Osteocyte (in vitro differentiated cells): ENCODE data around the gene METTL1. TPM values are rescaled to one million over a fixed set of nuclear protein-coding genes. Genes with fewer than 3 reads are reported as not detected.

Experiments
- DNase-seq: peaks from one replicate; pipeline ENCODE4 v3.0.0; 2021; ENCODE audit warnings: mixed read lengths; ENCODE audit not compliant: unreplicated experiment; ENCODE audit errors: extremely low spot score
- H3K27ac Mint-ChIP-seq: one replicate; pipeline ENCODE4 v1.8.0; 2021; ENCODE audit warnings: mild to moderate bottlenecking, mixed read lengths; ENCODE audit not compliant: unreplicated experiment
- H3K27me3 Mint-ChIP-seq: one replicate; pipeline ENCODE4 v1.8.0; 2021; ENCODE audit warnings: mixed read lengths; ENCODE audit not compliant: unreplicated experiment
- H3K36me3 Mint-ChIP-seq: one replicate; pipeline ENCODE4 v1.8.0; 2021; ENCODE audit warnings: mixed read lengths; ENCODE audit not compliant: unreplicated experiment
- H3K4me1 Mint-ChIP-seq: one replicate; pipeline ENCODE4 v1.8.0; 2021; ENCODE audit warnings: mixed read lengths; ENCODE audit not compliant: unreplicated experiment
- H3K4me3 Mint-ChIP-seq: one replicate; pipeline ENCODE4 v1.8.0; 2021; ENCODE audit warnings: mild to moderate bottlenecking, moderate library complexity, mixed read lengths; ENCODE audit not compliant: unreplicated experiment
- H3K9me3 Mint-ChIP-seq: one replicate; pipeline ENCODE4 v1.8.0; 2021; ENCODE audit warnings: mixed read lengths; ENCODE audit not compliant: unreplicated experiment
- total RNA-seq: library from RNA; stranded (reverse); gene quantifications from 2 replicates; pipeline ENCODE4 v1.2.1, GENCODE V29; 2021
- TF ChIP-seq, protein P1 (sequence below): fragments of 200-600 bp; sonication (generic); IDR thresholded peaks from 2 replicates; pipeline ENCODE4 v1.5.0; 2021; ENCODE audit warnings: antibody characterized with exemption, mild to moderate bottlenecking, moderate library complexity

METTL1 gene
- total RNA-seq, 1 donor from 2014 or later: 23.9 TPM

DNA sequence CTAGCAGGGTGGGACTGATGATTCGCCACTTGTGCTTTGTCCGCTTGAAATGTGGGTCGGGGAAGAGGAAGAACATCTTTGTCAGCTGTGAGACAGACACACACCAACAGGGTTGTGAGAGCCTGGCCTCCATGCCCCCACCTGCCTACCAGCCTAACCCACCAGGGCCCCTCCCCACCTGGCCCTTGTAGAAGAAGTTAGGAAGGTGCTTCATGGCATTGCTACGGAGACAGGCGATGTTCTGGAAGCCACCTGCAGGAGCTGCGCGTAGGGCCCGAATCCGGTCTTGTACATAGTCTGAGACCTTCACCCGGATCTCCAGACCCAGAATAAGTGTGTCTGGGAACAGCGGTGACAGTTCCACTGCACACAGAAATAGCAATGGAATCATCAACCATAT lies 2.3 kb downstream of the METTL1 start:
- Mint-ChIP-seq H3K27me3 (peaks cover 16% of the 10 kb centered on the region), H3K9me3 (no peaks in the 10 kb centered on the region), H3K36me3 (peaks cover 6% of the 10 kb centered on the region), H3K4me3 (no peak overlapping the region), H3K4me1 (peaks cover 39% of the 10 kb centered on the region), H3K27ac (no peak overlapping the region)
- no peak for DNase-seq
- TF ChIP-seq, protein P1, sequence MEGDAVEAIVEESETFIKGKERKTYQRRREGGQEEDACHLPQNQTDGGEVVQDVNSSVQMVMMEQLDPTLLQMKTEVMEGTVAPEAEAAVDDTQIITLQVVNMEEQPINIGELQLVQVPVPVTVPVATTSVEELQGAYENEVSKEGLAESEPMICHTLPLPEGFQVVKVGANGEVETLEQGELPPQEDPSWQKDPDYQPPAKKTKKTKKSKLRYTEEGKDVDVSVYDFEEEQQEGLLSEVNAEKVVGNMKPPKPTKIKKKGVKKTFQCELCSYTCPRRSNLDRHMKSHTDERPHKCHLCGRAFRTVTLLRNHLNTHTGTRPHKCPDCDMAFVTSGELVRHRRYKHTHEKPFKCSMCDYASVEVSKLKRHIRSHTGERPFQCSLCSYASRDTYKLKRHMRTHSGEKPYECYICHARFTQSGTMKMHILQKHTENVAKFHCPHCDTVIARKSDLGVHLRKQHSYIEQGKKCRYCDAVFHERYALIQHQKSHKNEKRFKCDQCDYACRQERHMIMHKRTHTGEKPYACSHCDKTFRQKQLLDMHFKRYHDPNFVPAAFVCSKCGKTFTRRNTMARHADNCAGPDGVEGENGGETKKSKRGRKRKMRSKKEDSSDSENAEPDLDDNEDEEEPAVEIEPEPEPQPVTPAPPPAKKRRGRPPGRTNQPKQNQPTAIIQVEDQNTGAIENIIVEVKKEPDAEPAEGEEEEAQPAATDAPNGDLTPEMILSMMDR: no peak

DNA sequence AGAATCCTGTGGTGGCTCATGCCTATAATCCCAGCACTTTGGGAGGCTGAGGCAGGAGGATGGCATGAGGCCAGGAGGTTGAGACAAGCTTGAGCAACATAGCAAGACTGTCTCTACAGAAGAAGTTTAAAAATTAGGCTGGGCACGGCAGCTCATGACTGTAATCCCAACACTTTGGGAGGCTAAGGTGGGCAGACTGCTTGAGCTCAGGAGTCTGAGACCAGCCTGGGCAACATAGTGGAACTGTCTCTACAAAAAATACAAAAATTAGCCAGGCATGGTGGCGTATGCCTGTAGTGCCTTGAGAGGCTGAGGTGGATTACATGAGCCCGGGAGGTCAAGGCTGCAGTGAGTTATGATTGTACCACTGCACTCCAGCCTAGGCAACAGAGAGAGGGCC lies 4.0 kb downstream of the METTL1 start:
- H3K9me3 Mint-ChIP-seq: no peaks in the 10 kb centered on the region
- H3K4me1 Mint-ChIP-seq: peaks cover 30% of the 10 kb centered on the region
- no peak for DNase-seq
- H3K27me3 Mint-ChIP-seq: peaks cover 33% of the 10 kb centered on the region
- no peak overlapping the region for H3K4me3 Mint-ChIP-seq
- TF ChIP-seq, protein P1: no peak
- H3K27ac Mint-ChIP-seq: no peak overlapping the region
- peaks cover 6% of the 10 kb centered on the region for H3K36me3 Mint-ChIP-seq

DNA sequence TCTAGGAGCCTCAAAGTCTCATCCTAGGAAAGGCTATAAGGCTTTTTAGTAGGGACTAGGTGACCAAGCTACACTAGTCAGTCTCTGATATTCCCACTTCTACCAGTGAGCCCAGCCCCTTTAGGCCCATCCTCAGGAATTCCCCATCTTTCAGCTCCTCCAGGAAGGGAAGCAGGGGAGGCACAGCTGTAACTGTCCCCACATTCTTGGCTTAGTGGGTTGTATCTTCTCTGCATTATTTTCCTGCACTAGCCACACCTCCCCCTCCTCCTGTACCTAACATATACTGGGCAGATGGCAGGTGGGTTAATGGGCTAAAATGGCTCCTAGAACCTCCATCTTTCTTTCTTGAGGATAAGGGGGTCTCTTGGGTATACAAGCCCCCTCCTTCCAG lies 4.6 kb downstream of the METTL1 start:
- Mint-ChIP-seq H3K27ac (no peak overlapping the region), H3K4me3 (no peak overlapping the region), H3K27me3 (peaks cover 33% of the 10 kb centered on the region), H3K4me1 (peaks cover 28% of the 10 kb centered on the region), H3K36me3 (peaks cover 6% of the 10 kb centered on the region), H3K9me3 (no peaks in the 10 kb centered on the region)
- DNase-seq: no peak
- TF ChIP-seq, protein P1: no peak

DNA sequence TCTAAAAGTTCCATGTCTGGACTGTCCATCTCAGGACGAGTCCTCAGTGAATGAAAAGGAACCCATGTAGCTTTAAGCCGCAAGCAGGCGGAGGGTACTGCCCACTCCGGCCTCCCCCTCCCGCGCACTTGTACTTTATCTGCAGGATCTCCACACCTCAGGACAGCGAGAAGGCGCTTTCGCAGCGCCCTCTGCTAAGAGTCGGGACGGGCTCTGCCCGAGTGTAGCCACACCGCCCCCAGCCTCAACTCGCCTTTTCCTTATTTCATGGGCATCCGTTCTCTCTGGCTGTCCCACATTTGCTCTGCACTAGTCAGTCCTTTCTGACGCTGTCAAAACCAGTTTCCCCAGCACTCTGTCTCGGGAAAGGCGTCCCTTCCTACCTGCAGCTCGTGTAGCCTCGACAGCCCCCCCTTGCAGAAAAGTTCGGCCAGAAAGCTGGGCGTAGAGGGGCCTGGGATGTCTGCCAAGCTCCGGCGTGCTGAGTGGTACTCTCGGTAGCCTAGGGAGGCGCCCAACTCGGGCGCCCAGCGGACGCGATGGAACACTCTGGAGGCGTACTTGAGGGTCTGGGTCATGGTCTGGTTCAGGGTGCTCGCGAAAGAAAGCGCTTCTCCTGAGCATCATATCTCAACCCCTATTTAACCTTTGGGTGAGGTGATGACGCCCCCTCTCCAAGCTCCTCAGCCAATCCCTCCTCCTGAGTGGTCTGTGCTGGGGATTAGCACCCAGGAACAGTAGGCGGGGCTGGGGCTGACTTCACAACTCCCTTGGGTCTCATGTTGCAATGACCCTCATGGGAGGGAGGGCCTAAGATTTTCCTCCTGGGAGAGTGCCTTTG lies 5.2 kb downstream of the METTL1 start, which contains the start of gene CYP27B1:
Gene CYP27B1, minus strand, starts transcription at position 615 of the 841 bp plus-strand sequence. Its CDS starts 37 bp downstream, at position 578.
- Mint-ChIP-seq H3K27me3 (peaks cover 33% of the 10 kb centered on the region), H3K27ac (no peak within 1 kb of the TSS), H3K4me1 (peaks cover 25% of the 10 kb centered on the region), H3K9me3 (no peaks in the 10 kb centered on the region), H3K4me3 (peak within 1 kb of the TSS; percentile 67), H3K36me3 (peaks cover 6% of the 10 kb centered on the region)
- TF ChIP-seq, protein P1: no peak
- no peak for DNase-seq

DNA sequence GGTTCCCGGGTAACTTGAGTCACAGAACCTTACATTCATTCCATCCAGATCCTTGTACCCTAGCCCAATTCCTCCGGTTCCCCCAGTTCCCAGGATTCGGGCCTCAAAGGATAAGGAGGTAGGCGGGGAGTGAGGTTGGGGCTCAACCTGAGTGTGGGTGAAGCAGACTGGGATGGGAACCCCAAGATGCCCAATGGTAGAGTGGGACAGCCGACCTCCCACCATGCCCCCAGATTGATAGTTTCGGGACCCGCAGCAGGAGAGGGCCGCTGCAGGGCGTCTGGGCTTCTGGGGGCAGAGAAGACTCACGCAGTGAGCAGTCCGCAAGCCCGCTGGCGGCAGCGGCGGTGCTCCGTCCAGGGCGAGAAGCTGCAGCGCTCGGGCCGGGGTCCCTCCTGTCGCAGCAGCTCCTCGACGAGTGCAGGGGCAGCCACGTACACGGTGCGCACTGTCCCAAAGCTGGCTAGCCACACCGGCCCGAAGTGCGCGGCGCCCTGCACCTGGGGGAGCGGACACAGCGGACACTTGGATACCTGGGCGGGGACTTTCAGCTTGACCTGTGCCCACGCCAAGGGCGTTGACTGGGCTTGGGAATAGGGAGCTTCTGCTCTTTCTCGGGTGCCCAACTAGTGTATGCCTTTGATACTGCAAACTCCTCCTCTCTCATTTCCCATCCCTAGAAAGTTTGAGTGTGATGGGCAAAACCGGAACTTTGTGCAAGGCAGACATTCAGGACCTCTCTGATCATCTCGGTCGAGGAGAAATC lies 6.0 kb downstream of the METTL1 start:
- H3K4me3 Mint-ChIP-seq: peak overlapping the region; percentile 67
- peaks cover 33% of the 10 kb centered on the region for H3K27me3 Mint-ChIP-seq

More for the DNA sequence above, 6.0 kb downstream of the METTL1 start:
- Mint-ChIP-seq H3K4me1 (peaks cover 21% of the 10 kb centered on the region), H3K27ac (no peak overlapping the region), H3K36me3 (peaks cover 6% of the 10 kb centered on the region), H3K9me3 (no peaks in the 10 kb centered on the region)
- no peak for DNase-seq
- TF ChIP-seq, protein P1: no peak
